WTC11 (cell line): ENCODE results near the gene CETP. TPM values are rescaled to one million over a fixed set of nuclear protein-coding genes. Genes with fewer than 3 reads are reported as not detected.

Experiments
- ATAC-seq: fragments of 200-7000 bp; cut with Tn5 transposase; 2 replicates; pipeline ENCODE4 v1.10.0; 2021; ENCODE audit warnings: mild to moderate bottlenecking, moderate library complexity
- CTCF ChIA-PET: fragments of 300-600 bp; sonication (Branson Sonifier 250); formaldehyde crosslinking; loops from one replicate; lab custom pipeline; 2021; ENCODE audit warnings: antibody characterized with exemption; lab: Charles Lee
- POLR2A ChIA-PET: fragments of 350-600 bp; sonication (Branson Sonifier 250); formaldehyde crosslinking; loops from one replicate; lab custom pipeline; 2021; ENCODE audit warnings: antibody characterized with exemption; lab: Charles Lee
- DNase-seq: peaks from one replicate; pipeline ENCODE4 v3.0.0; 2021; ENCODE audit warnings: low spot score
- H3K27ac Mint-ChIP-seq: 2 replicates; pipeline ENCODE4 v1.8.0; 2021; ENCODE audit warnings: mixed read lengths
- H3K27me3 Mint-ChIP-seq: 2 replicates; pipeline ENCODE4 v1.8.0; 2021; ENCODE audit warnings: low read depth, mild to moderate bottlenecking, moderate library complexity, mixed read lengths
- H3K36me3 Mint-ChIP-seq: 2 replicates; pipeline ENCODE4 v1.8.0; 2021; ENCODE audit warnings: mixed read lengths
- H3K4me1 Mint-ChIP-seq: 2 replicates; pipeline ENCODE4 v1.8.0; 2022; ENCODE audit warnings: mixed read lengths
- H3K4me3 Mint-ChIP-seq: 2 replicates; pipeline ENCODE4 v1.8.0; 2021; ENCODE audit warnings: mild to moderate bottlenecking, moderate library complexity, mixed read lengths
- H3K9me3 Mint-ChIP-seq: 2 replicates; pipeline ENCODE4 v1.8.0; 2021; ENCODE audit warnings: mixed read lengths
- ATF1 ChIP-seq: sonication (generic); formaldehyde crosslinking; IDR thresholded peaks from 2 replicates; pipeline ENCODE4 v1.8.1; 2023; ENCODE audit warnings: mild to moderate bottlenecking, moderate library complexity, missing genetic modification reagents
- FOXJ3 ChIP-seq: sonication (generic); formaldehyde crosslinking; IDR thresholded peaks from 2 replicates; pipeline ENCODE4 v1.9.0; 2021; ENCODE audit warnings: missing genetic modification reagents, mild to moderate bottlenecking, borderline replicate concordance
- JAZF1 ChIP-seq: fragments of 250-450 bp; sonication (Bioruptor Pico); IDR thresholded peaks from 2 replicates; pipeline ENCODE4 v1.9.0; 2021; ENCODE audit warnings: moderate library complexity, mild to moderate bottlenecking, inconsistent platforms
- JUN ChIP-seq: sonication (generic); formaldehyde crosslinking; IDR thresholded peaks from 2 replicates; pipeline ENCODE4 v1.8.0; 2023; ENCODE audit warnings: mild to moderate bottlenecking, missing genetic modification reagents
- NFE2L1 ChIP-seq: sonication (generic); formaldehyde crosslinking; IDR thresholded peaks from 2 replicates; pipeline ENCODE4 v1.8.1; 2023; ENCODE audit warnings: missing genetic modification reagents
- NR1H2 ChIP-seq: sonication (generic); formaldehyde crosslinking; IDR thresholded peaks from 2 replicates; pipeline ENCODE4 v1.9.0; 2021; ENCODE audit warnings: mild to moderate bottlenecking, moderate library complexity, missing genetic modification reagents
- NR3C1 ChIP-seq: sonication (generic); formaldehyde crosslinking; conservative IDR thresholded peaks from 2 replicates; pipeline ENCODE4 v1.8.1; 2023; ENCODE audit warnings: low read depth, mild to moderate bottlenecking, missing genetic modification reagents
- OVOL2 ChIP-seq: fragments of 250-450 bp; sonication (Bioruptor Pico); IDR thresholded peaks from 2 replicates; pipeline ENCODE4 v1.9.0; 2021; ENCODE audit warnings: mild to moderate bottlenecking, borderline replicate concordance
- SMAD4 ChIP-seq: sonication (generic); formaldehyde crosslinking; IDR thresholded peaks from 2 replicates; pipeline ENCODE4 v1.8.0; 2022; ENCODE audit warnings: mild to moderate bottlenecking, missing genetic modification reagents
- SP1 ChIP-seq: sonication (generic); formaldehyde crosslinking; conservative IDR thresholded peaks from 2 replicates; pipeline ENCODE4 v1.8.1; 2022; ENCODE audit warnings: missing genetic modification reagents
- TEAD1 ChIP-seq: sonication (generic); formaldehyde crosslinking; IDR thresholded peaks from 2 replicates; pipeline ENCODE4 v1.8.0; 2022; ENCODE audit warnings: mild to moderate bottlenecking, missing genetic modification reagents
- ZBTB21 ChIP-seq: sonication (generic); formaldehyde crosslinking; IDR thresholded peaks from 2 replicates; pipeline ENCODE4 v1.8.1; 2023; ENCODE audit warnings: mild to moderate bottlenecking, missing genetic modification reagents, borderline replicate concordance
- ZNF219 ChIP-seq: sonication (generic); formaldehyde crosslinking; IDR thresholded peaks from 2 replicates; pipeline ENCODE4 v1.8.0; 2023; ENCODE audit warnings: missing genetic modification reagents, mild to moderate bottlenecking, borderline replicate concordance
- ZNF232 ChIP-seq: sonication (generic); formaldehyde crosslinking; IDR thresholded peaks from 2 replicates; pipeline ENCODE4 v1.8.0; 2022; ENCODE audit warnings: mild to moderate bottlenecking, missing genetic modification reagents
- ZNF416 ChIP-seq: fragments of 250-450 bp; sonication (Bioruptor Pico); IDR thresholded peaks from 2 replicates; pipeline ENCODE4 v1.9.0; 2021; ENCODE audit warnings: mild to moderate bottlenecking, inconsistent platforms
- total RNA-seq: library from RNA; stranded (reverse); gene quantifications from 3 replicates; pipeline ENCODE4 v1.2.3, GENCODE V29; 2021
- TF ChIP-seq, protein P1 (sequence below): fragments of 250-450 bp; sonication (Bioruptor Pico); IDR thresholded peaks from 2 replicates; pipeline ENCODE4 v1.9.0; 2021; ENCODE audit warnings: mild to moderate bottlenecking
- TF ChIP-seq, protein P2 (sequence below): sonication (generic); formaldehyde crosslinking; IDR thresholded peaks from 2 replicates; pipeline ENCODE4 v1.8.0; 2022; ENCODE audit warnings: missing genetic modification reagents
- TF ChIP-seq, protein P3 (sequence below): fragments of 250-450 bp; sonication (Bioruptor Pico); IDR thresholded peaks from 2 replicates; pipeline ENCODE4 v1.8.0; 2021; ENCODE audit warnings: mild to moderate bottlenecking
- TF ChIP-seq, protein P4 (sequence below): sonication (generic); formaldehyde crosslinking; IDR thresholded peaks from 2 replicates; pipeline ENCODE4 v1.8.0; 2023; ENCODE audit warnings: mild to moderate bottlenecking, missing genetic modification reagents
- TF ChIP-seq, protein P5 (sequence below): sonication (generic); formaldehyde crosslinking; conservative IDR thresholded peaks from 2 replicates; pipeline ENCODE4 v1.8.1; 2023; ENCODE audit warnings: mild to moderate bottlenecking, low read depth, missing genetic modification reagents, moderate library complexity
- TF ChIP-seq, protein P6 (sequence below): sonication (generic); formaldehyde crosslinking; IDR thresholded peaks from 2 replicates; pipeline ENCODE4 v1.8.1; 2022; ENCODE audit warnings: missing genetic modification reagents, borderline replicate concordance

The CETP gene
- total RNA-seq, 1 experiment from 2014 or later, result not detected

DNA sequence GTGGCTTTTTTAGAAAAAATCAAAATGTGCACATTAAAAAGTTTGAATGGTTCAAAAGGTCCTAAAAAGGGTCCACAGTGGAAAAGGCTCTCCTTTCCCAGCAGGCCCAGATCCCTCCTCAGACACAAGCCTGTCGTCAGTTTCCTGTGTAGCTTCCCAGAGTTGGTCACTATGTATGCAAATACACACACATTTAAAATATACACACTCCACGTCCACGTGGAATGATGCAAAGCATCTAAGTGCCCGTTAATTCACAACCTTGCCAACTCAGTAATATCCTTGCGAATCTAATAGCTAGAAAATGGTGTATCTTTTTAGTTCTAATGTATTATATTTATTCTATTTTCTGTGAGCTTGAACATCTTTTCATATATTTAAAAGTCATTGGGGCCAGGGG is 45.3 kb downstream of the CETP start:
- Mint-ChIP-seq H3K4me3 (no peak overlapping the region), H3K27ac (no peak overlapping the region), H3K9me3 (peaks cover 2% of the 10 kb centered on the region; the same call in 1 of the 2 replicates), H3K4me1 (peaks cover 15% of the 10 kb centered on the region), H3K36me3 (no peaks in the 10 kb centered on the region), H3K27me3 (no peaks in the 10 kb centered on the region)
- TF ChIP-seq FOXJ3, result no peak
- TF ChIP-seq, protein P1, sequence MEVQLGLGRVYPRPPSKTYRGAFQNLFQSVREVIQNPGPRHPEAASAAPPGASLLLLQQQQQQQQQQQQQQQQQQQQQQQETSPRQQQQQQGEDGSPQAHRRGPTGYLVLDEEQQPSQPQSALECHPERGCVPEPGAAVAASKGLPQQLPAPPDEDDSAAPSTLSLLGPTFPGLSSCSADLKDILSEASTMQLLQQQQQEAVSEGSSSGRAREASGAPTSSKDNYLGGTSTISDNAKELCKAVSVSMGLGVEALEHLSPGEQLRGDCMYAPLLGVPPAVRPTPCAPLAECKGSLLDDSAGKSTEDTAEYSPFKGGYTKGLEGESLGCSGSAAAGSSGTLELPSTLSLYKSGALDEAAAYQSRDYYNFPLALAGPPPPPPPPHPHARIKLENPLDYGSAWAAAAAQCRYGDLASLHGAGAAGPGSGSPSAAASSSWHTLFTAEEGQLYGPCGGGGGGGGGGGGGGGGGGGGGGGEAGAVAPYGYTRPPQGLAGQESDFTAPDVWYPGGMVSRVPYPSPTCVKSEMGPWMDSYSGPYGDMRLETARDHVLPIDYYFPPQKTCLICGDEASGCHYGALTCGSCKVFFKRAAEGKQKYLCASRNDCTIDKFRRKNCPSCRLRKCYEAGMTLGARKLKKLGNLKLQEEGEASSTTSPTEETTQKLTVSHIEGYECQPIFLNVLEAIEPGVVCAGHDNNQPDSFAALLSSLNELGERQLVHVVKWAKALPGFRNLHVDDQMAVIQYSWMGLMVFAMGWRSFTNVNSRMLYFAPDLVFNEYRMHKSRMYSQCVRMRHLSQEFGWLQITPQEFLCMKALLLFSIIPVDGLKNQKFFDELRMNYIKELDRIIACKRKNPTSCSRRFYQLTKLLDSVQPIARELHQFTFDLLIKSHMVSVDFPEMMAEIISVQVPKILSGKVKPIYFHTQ (CRISPR knock-in tag), result no peak
- no peak for TF ChIP-seq ZNF219
- TF ChIP-seq, protein P2, sequence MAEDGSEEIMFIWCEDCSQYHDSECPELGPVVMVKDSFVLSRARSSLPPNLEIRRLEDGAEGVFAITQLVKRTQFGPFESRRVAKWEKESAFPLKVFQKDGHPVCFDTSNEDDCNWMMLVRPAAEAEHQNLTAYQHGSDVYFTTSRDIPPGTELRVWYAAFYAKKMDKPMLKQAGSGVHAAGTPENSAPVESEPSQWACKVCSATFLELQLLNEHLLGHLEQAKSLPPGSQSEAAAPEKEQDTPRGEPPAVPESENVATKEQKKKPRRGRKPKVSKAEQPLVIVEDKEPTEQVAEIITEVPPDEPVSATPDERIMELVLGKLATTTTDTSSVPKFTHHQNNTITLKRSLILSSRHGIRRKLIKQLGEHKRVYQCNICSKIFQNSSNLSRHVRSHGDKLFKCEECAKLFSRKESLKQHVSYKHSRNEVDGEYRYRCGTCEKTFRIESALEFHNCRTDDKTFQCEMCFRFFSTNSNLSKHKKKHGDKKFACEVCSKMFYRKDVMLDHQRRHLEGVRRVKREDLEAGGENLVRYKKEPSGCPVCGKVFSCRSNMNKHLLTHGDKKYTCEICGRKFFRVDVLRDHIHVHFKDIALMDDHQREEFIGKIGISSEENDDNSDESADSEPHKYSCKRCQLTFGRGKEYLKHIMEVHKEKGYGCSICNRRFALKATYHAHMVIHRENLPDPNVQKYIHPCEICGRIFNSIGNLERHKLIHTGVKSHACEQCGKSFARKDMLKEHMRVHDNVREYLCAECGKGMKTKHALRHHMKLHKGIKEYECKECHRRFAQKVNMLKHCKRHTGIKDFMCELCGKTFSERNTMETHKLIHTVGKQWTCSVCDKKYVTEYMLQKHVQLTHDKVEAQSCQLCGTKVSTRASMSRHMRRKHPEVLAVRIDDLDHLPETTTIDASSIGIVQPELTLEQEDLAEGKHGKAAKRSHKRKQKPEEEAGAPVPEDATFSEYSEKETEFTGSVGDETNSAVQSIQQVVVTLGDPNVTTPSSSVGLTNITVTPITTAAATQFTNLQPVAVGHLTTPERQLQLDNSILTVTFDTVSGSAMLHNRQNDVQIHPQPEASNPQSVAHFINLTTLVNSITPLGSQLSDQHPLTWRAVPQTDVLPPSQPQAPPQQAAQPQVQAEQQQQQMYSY (CRISPR knock-in tag), result no peak
- TF ChIP-seq JUN (CRISPR knock-in tag), result no peak
- TF ChIP-seq NFE2L1 (CRISPR knock-in tag), result no peak
- no peak for TF ChIP-seq OVOL2 (CRISPR knock-in tag)
- TF ChIP-seq, protein P3, sequence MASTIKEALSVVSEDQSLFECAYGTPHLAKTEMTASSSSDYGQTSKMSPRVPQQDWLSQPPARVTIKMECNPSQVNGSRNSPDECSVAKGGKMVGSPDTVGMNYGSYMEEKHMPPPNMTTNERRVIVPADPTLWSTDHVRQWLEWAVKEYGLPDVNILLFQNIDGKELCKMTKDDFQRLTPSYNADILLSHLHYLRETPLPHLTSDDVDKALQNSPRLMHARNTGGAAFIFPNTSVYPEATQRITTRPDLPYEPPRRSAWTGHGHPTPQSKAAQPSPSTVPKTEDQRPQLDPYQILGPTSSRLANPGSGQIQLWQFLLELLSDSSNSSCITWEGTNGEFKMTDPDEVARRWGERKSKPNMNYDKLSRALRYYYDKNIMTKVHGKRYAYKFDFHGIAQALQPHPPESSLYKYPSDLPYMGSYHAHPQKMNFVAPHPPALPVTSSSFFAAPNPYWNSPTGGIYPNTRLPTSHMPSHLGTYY (CRISPR knock-in tag), result no peak
- TF ChIP-seq, protein P4, sequence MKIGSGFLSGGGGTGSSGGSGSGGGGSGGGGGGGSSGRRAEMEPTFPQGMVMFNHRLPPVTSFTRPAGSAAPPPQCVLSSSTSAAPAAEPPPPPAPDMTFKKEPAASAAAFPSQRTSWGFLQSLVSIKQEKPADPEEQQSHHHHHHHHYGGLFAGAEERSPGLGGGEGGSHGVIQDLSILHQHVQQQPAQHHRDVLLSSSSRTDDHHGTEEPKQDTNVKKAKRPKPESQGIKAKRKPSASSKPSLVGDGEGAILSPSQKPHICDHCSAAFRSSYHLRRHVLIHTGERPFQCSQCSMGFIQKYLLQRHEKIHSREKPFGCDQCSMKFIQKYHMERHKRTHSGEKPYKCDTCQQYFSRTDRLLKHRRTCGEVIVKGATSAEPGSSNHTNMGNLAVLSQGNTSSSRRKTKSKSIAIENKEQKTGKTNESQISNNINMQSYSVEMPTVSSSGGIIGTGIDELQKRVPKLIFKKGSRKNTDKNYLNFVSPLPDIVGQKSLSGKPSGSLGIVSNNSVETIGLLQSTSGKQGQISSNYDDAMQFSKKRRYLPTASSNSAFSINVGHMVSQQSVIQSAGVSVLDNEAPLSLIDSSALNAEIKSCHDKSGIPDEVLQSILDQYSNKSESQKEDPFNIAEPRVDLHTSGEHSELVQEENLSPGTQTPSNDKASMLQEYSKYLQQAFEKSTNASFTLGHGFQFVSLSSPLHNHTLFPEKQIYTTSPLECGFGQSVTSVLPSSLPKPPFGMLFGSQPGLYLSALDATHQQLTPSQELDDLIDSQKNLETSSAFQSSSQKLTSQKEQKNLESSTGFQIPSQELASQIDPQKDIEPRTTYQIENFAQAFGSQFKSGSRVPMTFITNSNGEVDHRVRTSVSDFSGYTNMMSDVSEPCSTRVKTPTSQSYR, result no peak
- no peak for TF ChIP-seq SP1 (CRISPR knock-in tag)
- CTCF ChIA-PET, result no interaction called here
- POLR2A ChIA-PET, result no interaction called here
- no peak for DNase-seq
- no peak for ATAC-seq

DNA sequence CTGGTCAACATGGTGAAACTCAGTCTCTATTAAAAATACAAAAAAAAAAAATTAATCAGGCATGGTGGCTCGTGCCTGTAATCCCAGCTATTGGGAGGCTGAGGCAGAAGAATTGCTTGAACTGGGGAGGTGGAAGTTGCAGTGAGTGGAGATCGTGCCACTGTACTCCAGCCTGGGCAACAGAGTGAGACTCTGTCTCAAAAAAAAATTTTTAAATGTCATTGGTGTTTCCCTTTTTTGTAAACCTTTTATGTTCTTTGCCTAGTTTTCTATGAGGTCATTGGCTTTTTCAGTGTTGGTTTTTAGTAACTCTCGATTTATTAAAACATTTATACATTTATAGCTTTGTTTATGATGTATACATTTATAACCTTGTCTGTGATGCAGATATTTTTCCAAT is 45.8 kb downstream of the CETP start:
- no peak overlapping the region for H3K27ac Mint-ChIP-seq
- no peak for DNase-seq
- no peaks in the 10 kb centered on the region for H3K36me3 Mint-ChIP-seq
- peaks cover 19% of the 10 kb centered on the region for H3K4me1 Mint-ChIP-seq
- CTCF ChIA-PET, result no interaction called here
- ATAC-seq, result no peak
- no peaks in the 10 kb centered on the region for H3K9me3 Mint-ChIP-seq
- POLR2A ChIA-PET, result no interaction called here
- no peaks in the 10 kb centered on the region for H3K27me3 Mint-ChIP-seq
- H3K4me3 Mint-ChIP-seq, result no peak overlapping the region
- TF ChIP-seq, protein P5, sequence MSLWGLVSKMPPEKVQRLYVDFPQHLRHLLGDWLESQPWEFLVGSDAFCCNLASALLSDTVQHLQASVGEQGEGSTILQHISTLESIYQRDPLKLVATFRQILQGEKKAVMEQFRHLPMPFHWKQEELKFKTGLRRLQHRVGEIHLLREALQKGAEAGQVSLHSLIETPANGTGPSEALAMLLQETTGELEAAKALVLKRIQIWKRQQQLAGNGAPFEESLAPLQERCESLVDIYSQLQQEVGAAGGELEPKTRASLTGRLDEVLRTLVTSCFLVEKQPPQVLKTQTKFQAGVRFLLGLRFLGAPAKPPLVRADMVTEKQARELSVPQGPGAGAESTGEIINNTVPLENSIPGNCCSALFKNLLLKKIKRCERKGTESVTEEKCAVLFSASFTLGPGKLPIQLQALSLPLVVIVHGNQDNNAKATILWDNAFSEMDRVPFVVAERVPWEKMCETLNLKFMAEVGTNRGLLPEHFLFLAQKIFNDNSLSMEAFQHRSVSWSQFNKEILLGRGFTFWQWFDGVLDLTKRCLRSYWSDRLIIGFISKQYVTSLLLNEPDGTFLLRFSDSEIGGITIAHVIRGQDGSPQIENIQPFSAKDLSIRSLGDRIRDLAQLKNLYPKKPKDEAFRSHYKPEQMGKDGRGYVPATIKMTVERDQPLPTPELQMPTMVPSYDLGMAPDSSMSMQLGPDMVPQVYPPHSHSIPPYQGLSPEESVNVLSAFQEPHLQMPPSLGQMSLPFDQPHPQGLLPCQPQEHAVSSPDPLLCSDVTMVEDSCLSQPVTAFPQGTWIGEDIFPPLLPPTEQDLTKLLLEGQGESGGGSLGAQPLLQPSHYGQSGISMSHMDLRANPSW (CRISPR knock-in tag), result no peak
- TF ChIP-seq ZNF416 (CRISPR knock-in tag), result no peak
- TF ChIP-seq ZBTB21 (CRISPR knock-in tag), result no peak
- no peak for TF ChIP-seq NR3C1 (CRISPR knock-in tag)
- no peak for TF ChIP-seq NR1H2 (CRISPR knock-in tag)
- TF ChIP-seq SMAD4 (CRISPR knock-in tag), result no peak
- TF ChIP-seq ATF1 (CRISPR knock-in tag), result no peak
- no peak for TF ChIP-seq OVOL2 (CRISPR knock-in tag)
- TF ChIP-seq, protein P6, sequence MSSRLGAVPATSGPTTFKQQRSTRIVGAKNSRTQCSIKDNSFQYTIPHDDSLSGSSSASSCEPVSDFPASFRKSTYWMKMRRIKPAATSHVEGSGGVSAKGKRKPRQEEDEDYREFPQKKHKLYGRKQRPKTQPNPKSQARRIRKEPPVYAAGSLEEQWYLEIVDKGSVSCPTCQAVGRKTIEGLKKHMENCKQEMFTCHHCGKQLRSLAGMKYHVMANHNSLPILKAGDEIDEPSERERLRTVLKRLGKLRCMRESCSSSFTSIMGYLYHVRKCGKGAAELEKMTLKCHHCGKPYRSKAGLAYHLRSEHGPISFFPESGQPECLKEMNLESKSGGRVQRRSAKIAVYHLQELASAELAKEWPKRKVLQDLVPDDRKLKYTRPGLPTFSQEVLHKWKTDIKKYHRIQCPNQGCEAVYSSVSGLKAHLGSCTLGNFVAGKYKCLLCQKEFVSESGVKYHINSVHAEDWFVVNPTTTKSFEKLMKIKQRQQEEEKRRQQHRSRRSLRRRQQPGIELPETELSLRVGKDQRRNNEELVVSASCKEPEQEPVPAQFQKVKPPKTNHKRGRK (CRISPR knock-in tag), result no peak
- no peak for TF ChIP-seq ZNF232 (CRISPR knock-in tag)
- no peak for TF ChIP-seq TEAD1
- no peak for TF ChIP-seq JAZF1
